KOPT-K1 (cell line): Measurements from ENCODE around the gene CCDC86.

ENCODE experiments used
- H3K27ac ChIP-seq: fragments of 200-600 bp; sonication (generic); 2 replicates; pipeline ENCODE4 v1.5.1; 2016; ENCODE audit warnings: antibody characterized with exemption, mild to moderate bottlenecking, low read depth, low read length; ENCODE audit not compliant: poor library complexity, severe bottlenecking
- H3K36me3 ChIP-seq: fragments of 200-600 bp; sonication (generic); 2 replicates; pipeline ENCODE4 v1.5.1; 2017; ENCODE audit warnings: antibody characterized with exemption, mild to moderate bottlenecking, low read length, moderate library complexity; ENCODE audit not compliant: insufficient read depth
- H3K9me3 ChIP-seq: fragments of 200-600 bp; sonication (generic); 2 replicates; pipeline ENCODE4 v1.5.1; 2017; ENCODE audit warnings: antibody characterized with exemption, low read length, mild to moderate bottlenecking; ENCODE audit not compliant: insufficient read depth, poor library complexity, severe bottlenecking

CCDC86 gene

GRCh38 chr11:60844045-60844869 is 2.3 kb downstream of the CCDC86 start:
- Histone ChIP-seq H3K36me3 (peaks cover 45% of the 10 kb centered on the region), H3K9me3 (no peaks in the 10 kb centered on the region), H3K27ac (peak overlapping the region; percentile 77)

DNA sequence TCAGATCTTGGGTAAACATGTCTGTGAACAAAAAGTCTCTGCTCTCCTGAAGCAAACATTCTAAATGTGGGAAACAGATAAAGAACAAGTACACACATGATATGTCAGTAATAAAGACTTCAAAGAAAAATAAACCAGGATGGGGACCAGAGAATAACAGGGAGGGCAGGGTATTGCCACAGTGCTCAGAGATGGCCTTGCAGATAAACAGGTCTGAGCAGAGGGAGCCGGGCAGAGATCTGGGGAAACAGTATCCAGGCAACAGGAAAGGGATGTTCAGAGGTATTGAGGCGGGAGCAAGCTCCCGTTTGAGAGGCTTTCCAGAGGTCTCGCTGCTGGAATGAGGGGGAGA is 2.9 kb downstream of the CCDC86 start:
- no peak overlapping the region for H3K27ac ChIP-seq
- no peaks in the 10 kb centered on the region for H3K9me3 ChIP-seq
- peaks cover 51% of the 10 kb centered on the region for H3K36me3 ChIP-seq

GRCh38 chr11:60845338-60845737 is 3.4 kb downstream of the CCDC86 start:
- no peak overlapping the region for H3K27ac ChIP-seq

GRCh38 chr11:60847281-60847680 is 5.4 kb downstream of the CCDC86 start:
- peaks cover 75% of the 10 kb centered on the region for H3K36me3 ChIP-seq
- H3K27ac ChIP-seq: no peak overlapping the region
- no peaks in the 10 kb centered on the region for H3K9me3 ChIP-seq

More at GRCh38 chr11:60845338-60845737, 3.4 kb downstream of the CCDC86 start:
- Histone ChIP-seq H3K36me3 (peaks cover 56% of the 10 kb centered on the region), H3K9me3 (no peaks in the 10 kb centered on the region)

DNA sequence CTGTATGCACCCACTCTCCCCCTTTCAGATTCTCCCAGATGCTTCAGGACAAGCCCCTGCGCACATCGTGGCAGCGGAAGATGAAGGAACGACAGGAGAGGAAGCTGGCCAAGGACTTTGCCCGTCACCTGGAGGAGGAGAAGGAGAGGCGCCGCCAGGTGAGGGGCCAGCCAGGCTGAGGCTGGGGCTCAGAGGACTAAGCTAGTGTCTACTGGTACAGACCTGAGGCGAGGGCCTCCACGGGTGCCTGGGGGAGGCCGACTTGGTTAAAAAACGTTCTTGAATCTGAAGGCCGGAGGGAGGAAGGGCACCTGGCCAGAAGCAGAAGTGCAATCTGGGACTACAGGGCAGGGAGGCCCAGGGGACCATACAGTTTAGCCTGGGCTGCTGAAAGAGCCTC is 6.0 kb downstream of the CCDC86 start:
- Histone ChIP-seq H3K36me3 (peaks cover 77% of the 10 kb centered on the region), H3K27ac (no peak overlapping the region), H3K9me3 (no peaks in the 10 kb centered on the region)

DNA sequence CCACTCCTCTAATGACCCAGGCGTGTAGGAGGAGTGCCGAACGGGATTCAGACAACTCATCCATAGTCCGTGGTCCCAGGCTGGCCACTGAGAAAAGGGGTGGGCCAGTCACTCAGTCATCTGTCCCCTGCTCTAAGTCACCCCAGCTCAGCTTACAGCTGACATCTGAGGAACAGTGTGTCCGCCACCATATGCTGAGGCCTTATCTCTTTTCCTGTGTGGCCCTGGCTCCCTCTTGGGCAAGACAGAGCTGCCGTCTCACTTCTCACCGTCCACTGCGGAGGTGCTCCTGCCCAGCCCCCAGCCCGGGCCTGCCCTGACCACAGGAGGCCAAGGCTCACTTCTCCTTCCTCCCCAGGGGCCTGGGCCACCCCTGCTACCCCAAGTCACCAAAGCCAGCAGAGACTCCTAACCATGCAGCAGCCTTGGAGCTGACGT is 6.8 kb downstream of the CCDC86 start:
- Histone ChIP-seq H3K27ac (no peak overlapping the region), H3K36me3 (peaks cover 82% of the 10 kb centered on the region), H3K9me3 (no peaks in the 10 kb centered on the region)

DNA sequence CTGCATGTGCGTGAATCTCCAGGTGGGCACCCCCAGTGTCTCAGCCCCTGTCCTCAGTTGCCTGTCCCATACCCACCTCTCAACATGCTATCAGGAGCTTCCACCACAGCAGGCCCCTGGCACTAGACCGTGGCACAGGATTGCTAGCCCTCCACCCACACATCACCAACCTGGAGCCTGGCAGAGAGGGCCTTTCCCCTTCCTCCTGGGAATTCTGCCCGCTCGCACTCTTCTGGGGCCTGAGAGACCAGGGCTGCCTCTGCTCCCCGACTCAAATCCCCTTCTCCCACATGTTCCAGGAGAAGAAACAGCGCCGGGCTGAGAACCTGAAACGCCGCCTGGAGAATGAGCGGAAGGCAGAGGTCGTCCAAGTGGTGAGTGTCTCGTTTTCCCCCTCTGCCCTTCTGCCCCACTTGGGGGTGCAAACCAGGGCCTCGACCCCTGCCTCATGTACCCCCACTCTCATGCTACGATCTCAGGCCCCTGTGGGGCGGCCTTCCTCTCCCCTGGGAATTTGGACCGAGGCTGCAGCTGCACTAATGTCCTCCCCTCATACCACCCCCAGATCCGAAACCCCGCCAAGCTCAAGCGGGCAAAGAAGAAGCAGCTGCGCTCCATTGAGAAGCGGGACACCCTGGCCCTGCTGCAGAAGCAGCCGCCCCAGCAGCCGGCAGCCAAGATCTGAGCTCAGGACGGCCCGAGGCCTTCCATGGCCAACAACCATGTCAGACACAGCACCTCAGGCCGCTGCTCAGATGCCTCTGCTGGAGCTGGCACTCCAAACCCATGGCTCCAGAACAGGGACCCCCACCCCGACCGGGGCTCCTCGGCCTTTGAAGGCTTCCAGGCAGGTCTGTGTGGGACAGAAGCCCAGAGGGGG is 8.0 kb downstream of the CCDC86 start:
- H3K27ac ChIP-seq: no peak overlapping the region
- H3K36me3 ChIP-seq: peaks cover 71% of the 10 kb centered on the region

GRCh38 chr11:60851327-60852104 is 9.6 kb downstream of the CCDC86 start:
- Histone ChIP-seq H3K9me3 (no peaks in the 10 kb centered on the region), H3K36me3 (peaks cover 63% of the 10 kb centered on the region), H3K27ac (no peak overlapping the region)

More for the DNA sequence above, 8.0 kb downstream of the CCDC86 start:
- H3K9me3 ChIP-seq: no peaks in the 10 kb centered on the region

- H3K27ac ChIP-seq: no peak overlapping the region
- peaks cover 57% of the 10 kb centered on the region for H3K36me3 ChIP-seq
- H3K9me3 ChIP-seq: no peaks in the 10 kb centered on the region
Observed at GRCh38 chr11:60852117-60852981, 10.4 kb downstream of the CCDC86 start.

- Histone ChIP-seq H3K36me3 (peaks cover 48% of the 10 kb centered on the region), H3K9me3 (no peaks in the 10 kb centered on the region), H3K27ac (peak overlapping the region; percentile 60)
Observed at GRCh38 chr11:60852982-60853950, 11.4 kb downstream of the CCDC86 start.

- H3K9me3 ChIP-seq: no peaks in the 10 kb centered on the region
- H3K27ac ChIP-seq: peak overlapping the region; percentile 60
- H3K36me3 ChIP-seq: peaks cover 38% of the 10 kb centered on the region
Observed at GRCh38 chr11:60854140-60854846, 12.4 kb downstream of the CCDC86 start.

DNA sequence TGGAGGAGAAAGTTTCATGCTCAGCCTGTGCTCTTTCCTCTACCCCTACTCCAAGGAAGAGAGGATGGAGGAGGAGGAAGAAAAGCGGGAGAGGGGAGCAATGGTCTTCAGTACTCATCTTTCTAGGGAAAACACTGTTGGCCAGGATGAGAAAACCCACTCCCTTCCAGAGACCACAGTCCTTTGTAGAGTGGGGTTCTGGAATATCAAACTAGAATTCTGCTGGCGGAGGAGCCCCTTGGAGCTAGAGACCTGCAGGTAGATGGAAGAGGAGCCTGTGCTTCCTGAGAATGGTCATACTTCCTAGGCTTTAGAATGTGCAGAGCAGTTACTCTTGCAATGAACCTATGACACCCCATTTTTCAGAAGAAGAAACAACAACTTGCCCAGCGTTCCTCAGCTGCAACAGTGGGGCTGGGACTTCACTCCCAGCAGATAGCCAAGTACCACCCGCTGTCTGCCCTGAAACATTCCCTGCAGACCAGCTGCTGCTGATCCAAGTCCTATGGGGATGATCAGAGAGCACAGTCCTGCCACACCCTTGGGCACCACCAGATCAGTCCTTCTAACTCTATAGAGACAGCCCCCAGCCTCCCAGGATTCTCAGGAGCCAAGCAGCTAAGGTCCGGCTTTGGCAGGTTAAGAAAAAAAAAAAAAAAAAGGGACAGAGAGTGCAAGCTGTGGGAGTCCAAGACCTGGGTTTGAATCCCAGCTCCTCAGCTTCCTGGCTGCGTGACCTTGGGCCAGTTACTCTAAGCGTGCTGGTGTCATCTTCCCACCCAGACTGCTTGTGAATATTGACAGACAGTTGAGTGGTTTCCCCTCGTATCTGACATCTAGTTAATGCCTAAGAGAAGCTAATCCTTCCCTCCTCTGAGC is 13.2 kb downstream of the CCDC86 start:
- Histone ChIP-seq H3K9me3 (no peaks in the 10 kb centered on the region), H3K27ac (peak overlapping the region; percentile 60), H3K36me3 (peaks cover 30% of the 10 kb centered on the region)
